Right lobe of liver (tissue), 6 donors: ENCODE measurements around the gene RARS1. TPM values are rescaled to one million over a fixed set of nuclear protein-coding genes. Genes with fewer than 3 reads are reported as not detected.

ENCODE experiments used
- ATAC-seq, 4 donors: fragments of 200-7000 bp; cut with Tn5 transposase; one replicate each; pipeline ENCODE4 v1.9.1; 2020; ENCODE audit warnings: mild to moderate bottlenecking in 4 of 4, moderate library complexity in 4 of 4
- DNase-seq, 3 donors: peaks; one replicate each; pipeline ENCODE4 v3.0.0-alpha.2; 2020
- H3K27ac ChIP-seq, 3 donors: fragments of 200-600 bp; one replicate each; pipeline ENCODE4 v1.8.0; 2022
- H3K27me3 ChIP-seq, 2 donors: fragments of 200-600 bp; one replicate each; pipeline ENCODE4 v1.8.0; 2022
- H3K36me3 ChIP-seq, 4 donors: fragments of 200-600 bp; sonication (generic) in 1 of 4; one replicate each; pipeline versions ENCODE4 v1.5.1 to v1.8.0; 2017 to 2022; ENCODE audit warnings: control low read depth in 1 of 4
- H3K4me1 ChIP-seq, 4 donors: fragments of 200-600 bp; sonication (generic) in 1 of 4; one replicate each; pipeline versions ENCODE4 v1.5.1 to v1.8.0; 2017 to 2022; ENCODE audit warnings: control low read depth in 1 of 4
- H3K4me3 ChIP-seq, 3 donors: fragments of 200-600 bp; one replicate each; pipeline ENCODE4 v1.8.0; 2022
- H3K9me3 ChIP-seq, 4 donors: fragments of 200-600 bp; sonication (generic) in 1 of 4; one replicate each; pipeline versions ENCODE4 v1.5.1 to v1.8.0; 2017 to 2022; ENCODE audit warnings: control low read depth in 1 of 4
- CTCF ChIP-seq, 4 donors: fragments of 200-600 bp in 3 of 4; fragments of 450-650 bp in 1 of 4; IDR thresholded peaks; one replicate each; pipeline versions ENCODE4 v1.5.1 to v1.8.0; 2016 to 2022; ENCODE audit warnings: antibody characterized with exemption in 4 of 4, mild to moderate bottlenecking in 2 of 4
- POLR2A ChIP-seq: fragments of 450-650 bp; IDR thresholded peaks from one replicate; pipeline ENCODE4 v1.6.1; 2017; ENCODE audit warnings: antibody characterized with exemption, mild to moderate bottlenecking
- WGBS: methylation state at CpG from one replicate; pipeline ENCODE4 v1.1.6; 2018; ENCODE audit warnings: low coverage, low lambda C conversion rate; ENCODE audit not compliant: insufficient coverage; ENCODE audit errors: missing lambda C conversion rate; 5-methylcytosine and 5-hydroxymethylcytosine counted together
- intact Hi-C, 2 donors: fragments of 100-400 bp; cut with DNase I; formaldehyde crosslinking; loops; one replicate each; pipeline versions ENCODE4 v1.11.2 to v1.14.1; 2022
- total RNA-seq, 6 experiments: library from RNA; depleted of rRNA in 2 of 6; stranded (reverse); fragments of >200 nt in 2 of 6; fragmentation: NEBNext Ultra II Directional in 3 of 6; extraction: Animal tissue kit (Norgen Biotek cat#: 25700) in 3 of 6; gene quantifications; one replicate each; pipeline versions ENCODE4 v1.1.0 to v1.2.4, GENCODE V29; 2016 to 2023
- donor health status: DM: no; HTN: yes; CAD: no.
- donor health status: DM: no; HTN: no; CAD: no.
- donor health status: DM: no; HTN: no; CAD: no.
- donor health status: DM: no; HTN: yes; CAD: no.
- donor health status: DM: no; HTN: yes; CAD: no.

Gene RARS1
- total RNA-seq, 6 experiments from 2014 or later, result 25.7 to 41.1 (median 38.9) TPM

- intact Hi-C loops, result no loop called here
- WGBS, result 91% methylated on average over 4 of the region's 5 CpGs
- no peak for TF ChIP-seq POLR2A
- TF ChIP-seq CTCF (IDR thresholded peaks at IDR 0.05), result no peak
- Histone ChIP-seq H3K4me3 (no peak overlapping the region), H3K9me3 (no peaks in the 10 kb centered on the region), H3K36me3 (peaks cover 14 to 99% (median 48%) of the 10 kb centered on the region in 4 donors), H3K27ac (no peak overlapping the region), H3K4me1 (no peaks in the 10 kb centered on the region), H3K27me3 (no peaks in the 10 kb centered on the region)
- DNase-seq (no peak), ATAC-seq (no peak)
Measured at GRCh38 chr5:168494057-168494555, 7.8 kb downstream of the RARS1 start.

GRCh38 chr5:168502563-168503237 is 16.4 kb downstream of the RARS1 start:
- Histone ChIP-seq H3K4me1 (no peaks in the 10 kb centered on the region), H3K36me3 (peaks cover 0 to 75% (median 19%) of the 10 kb centered on the region in 4 donors), H3K9me3 (no peaks in the 10 kb centered on the region), H3K27ac (no peak overlapping the region), H3K27me3 (no peaks in the 10 kb centered on the region), H3K4me3 (no peak overlapping the region)
- 83% methylated on average over 7 of the region's 7 CpGs for WGBS
- intact Hi-C loops, result no loop called here
- DNase-seq (no peak), ATAC-seq (no peak)
- TF ChIP-seq POLR2A, result no peak
- TF ChIP-seq CTCF (IDR thresholded peaks at IDR 0.05), result no peak

- ATAC-seq, result no peak
- H3K36me3 ChIP-seq, result peaks cover 0 to 79% (median 41%) of the 10 kb centered on the region in 4 donors
- no peak for TF ChIP-seq CTCF (IDR thresholded peaks at IDR 0.05)
- TF ChIP-seq POLR2A, result no peak
- H3K27ac ChIP-seq, result no peak overlapping the region
- intact Hi-C loops, result no loop called here
- no peak overlapping the region for H3K4me3 ChIP-seq
- DNase-seq, result no peak
- no peaks in the 10 kb centered on the region for H3K4me1 ChIP-seq
- no peaks in the 10 kb centered on the region for H3K27me3 ChIP-seq
- WGBS, result 95% methylated on average over 2 of the region's 2 CpGs
- no peaks in the 10 kb centered on the region for H3K9me3 ChIP-seq
Measured at GRCh38 chr5:168513861-168514428, 27.7 kb downstream of the RARS1 start.

- 17% methylated on average over 1 of the region's 2 CpGs for WGBS
- DNase-seq (no peak), ATAC-seq (peak in 3 of 4 donors; percentile 38 to 51 (median 45))
- no peaks in the 10 kb centered on the region for H3K9me3 ChIP-seq
- H3K4me1 ChIP-seq, result peaks cover 0 to 5% (median 0%) of the 10 kb centered on the region in 4 donors
- TF ChIP-seq CTCF (IDR thresholded peaks at IDR 0.05), result no peak
- no peak for TF ChIP-seq POLR2A
- H3K27me3 ChIP-seq, result no peaks in the 10 kb centered on the region
- H3K36me3 ChIP-seq, result no peaks in the 10 kb centered on the region
- H3K27ac ChIP-seq, result no peak overlapping the region
- no peak overlapping the region for H3K4me3 ChIP-seq
- intact Hi-C loops, result no loop called here
Measured at GRCh38 chr5:168525856-168526255, 39.6 kb downstream of the RARS1 start.
